Adrenal gland (tissue), 12 donors: ENCODE measurements around the gene JKAMP. TPM values are rescaled to one million over a fixed set of nuclear protein-coding genes. Genes with fewer than 3 reads are reported as not detected.

ENCODE experiments used
- DNase-seq, 7 donors: peaks; one replicate each; pipeline ENCODE4 v3.0.0-alpha.2; 2019 to 2020
- H3K27ac ChIP-seq, 5 donors: fragments of 200-600 bp; sonication (generic) in 4 of 5; 1 replicate in 3 of 5; 2 replicates in 2 of 5; pipeline versions ENCODE4 v1.5.1 to v1.8.0; 2016 to 2020; ENCODE audit warnings: mild to moderate bottlenecking in 1 of 5
- H3K27me3 ChIP-seq: fragments of 200-600 bp; 2 replicates; pipeline ENCODE4 v1.8.0; 2021
- H3K36me3 ChIP-seq, 2 donors: fragments of 200-600 bp; replicated peaks in 1 of 2; 1 replicate in 1 of 2; 2 replicates in 1 of 2; pipeline versions ENCODE4 v1.5.1 to v1.8.0; 2018 to 2022
- H3K4me1 ChIP-seq, 2 donors: fragments of 200-600 bp; replicated peaks in 1 of 2; 1 replicate in 1 of 2; 2 replicates in 1 of 2; pipeline versions ENCODE4 v1.5.1 to v1.8.0; 2018 to 2021
- H3K4me3 ChIP-seq, 4 donors: fragments of 200-600 bp; sonication (generic) in 3 of 4; one replicate each; pipeline ENCODE4 v1.5.1; 2016 to 2018
- H3K9me3 ChIP-seq, 3 donors: fragments of 200-600 bp; sonication (generic) in 1 of 3; replicated peaks in 1 of 3; 1 replicate in 2 of 3; 2 replicates in 1 of 3; pipeline versions ENCODE4 v1.5.1 to v1.8.0; 2016 to 2021
- POLR2A ChIP-seq, 2 donors: fragments of 450-650 bp; IDR thresholded peaks; one replicate each; pipeline ENCODE4 v1.6.1; 2017; ENCODE audit warnings: antibody characterized with exemption in 2 of 2, mild to moderate bottlenecking in 2 of 2, moderate library complexity in 1 of 2
- WGBS, 4 donors: extraction: QIAGEN DNeasy Blood & Tissue Kit in 2 of 4; methylation state at CpG; one replicate each; pipeline versions ENCODE4 v1.1.5 to v1.1.7; 2013 to 2017; 5-methylcytosine and 5-hydroxymethylcytosine counted together
- intact Hi-C, 2 donors: fragments of 100-400 bp; cut with DNase I; formaldehyde crosslinking; loops; one replicate each; pipeline versions ENCODE4 v1.14.1 to v1.15.0; 2022 to 2023
- polyA plus RNA-seq, 3 donors: library from polyadenylated mRNA; stranded (reverse); fragments of 200-250 nt in 2 of 3; fragments of 350-450 nt in 1 of 3; fragmentation: Illumina TruSeq in 1 of 3; extraction: RNeasy Lipid Tissue Mini Kit (QIAGEN cat#74804) in 1 of 3; gene quantifications; one replicate each; pipeline ENCODE4 v1.2.3, GENCODE V29; 2013 to 2014
- total RNA-seq, 9 donors: library from RNA; depleted of rRNA in 4 of 9; stranded (reverse); fragments of >200 nt in 4 of 9; fragments of 120-200 nt in 1 of 9; fragmentation: NEBNext Ultra II Directional in 1 of 9; extraction: Animal tissue kit (Norgen Biotek cat#: 25700) in 1 of 9; gene quantifications; one replicate each; pipeline versions ENCODE4 v1.1.0 to v1.2.4, GENCODE V29; 2013 to 2023
- TF ChIP-seq, protein P1 (sequence below), 6 experiments: fragments of 450-650 bp in 4 of 6; fragments of 200-600 bp in 2 of 6; sonication (generic) in 1 of 6; IDR thresholded peaks; 1 replicate in 5 of 6; 2 replicates in 1 of 6; pipeline versions ENCODE4 v1.5.1 to v1.8.0; 2016 to 2021; ENCODE audit warnings: antibody characterized with exemption in 6 of 6, mild to moderate bottlenecking in 2 of 6, moderate library complexity in 1 of 6
- donor health status: healthy with polysubstance abuse.
- donor health status: Bipolar disorder and iron deficiency.
- donor health status: DM: yes; HTN: yes; CAD: no.
- donor health status: DM: no; HTN: no; CAD: no.
- donor health status: DM: no; HTN: no; CAD: no.
- donor health status: DM: yes; HTN: yes; CAD: no.

JKAMP gene
- total and polyA plus RNA-seq, 12 donors: 17.7 to 116 (median 53.9) TPM

DNA sequence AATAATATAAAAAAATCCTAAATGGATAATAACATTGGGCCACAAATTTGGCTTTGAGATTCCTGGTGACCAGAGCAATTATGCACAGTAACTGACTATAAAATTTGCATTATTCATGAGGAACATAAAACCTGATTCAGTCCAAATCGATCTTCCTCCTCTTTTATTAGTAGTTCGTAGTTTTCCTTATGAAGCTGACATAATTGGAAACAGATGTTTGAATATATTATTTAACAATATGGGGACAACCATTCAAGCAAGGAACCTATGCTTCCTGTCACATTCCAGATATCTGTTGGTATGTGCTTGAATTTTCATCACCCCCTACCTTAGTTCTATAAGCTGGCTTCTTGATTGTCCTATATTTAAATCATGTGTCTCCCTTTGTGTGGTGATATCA is 57.4 kb downstream of the JKAMP start:
- Histone ChIP-seq H3K36me3 (no peaks in the 10 kb centered on the region), H3K4me1 (no peaks in the 10 kb centered on the region), H3K9me3 (no peaks in the 10 kb centered on the region), H3K27me3 (peaks cover 4% of the 10 kb centered on the region), H3K27ac (no peak overlapping the region), H3K4me3 (no peak overlapping the region)
- DNase-seq: no peak
- TF ChIP-seq, protein P1, sequence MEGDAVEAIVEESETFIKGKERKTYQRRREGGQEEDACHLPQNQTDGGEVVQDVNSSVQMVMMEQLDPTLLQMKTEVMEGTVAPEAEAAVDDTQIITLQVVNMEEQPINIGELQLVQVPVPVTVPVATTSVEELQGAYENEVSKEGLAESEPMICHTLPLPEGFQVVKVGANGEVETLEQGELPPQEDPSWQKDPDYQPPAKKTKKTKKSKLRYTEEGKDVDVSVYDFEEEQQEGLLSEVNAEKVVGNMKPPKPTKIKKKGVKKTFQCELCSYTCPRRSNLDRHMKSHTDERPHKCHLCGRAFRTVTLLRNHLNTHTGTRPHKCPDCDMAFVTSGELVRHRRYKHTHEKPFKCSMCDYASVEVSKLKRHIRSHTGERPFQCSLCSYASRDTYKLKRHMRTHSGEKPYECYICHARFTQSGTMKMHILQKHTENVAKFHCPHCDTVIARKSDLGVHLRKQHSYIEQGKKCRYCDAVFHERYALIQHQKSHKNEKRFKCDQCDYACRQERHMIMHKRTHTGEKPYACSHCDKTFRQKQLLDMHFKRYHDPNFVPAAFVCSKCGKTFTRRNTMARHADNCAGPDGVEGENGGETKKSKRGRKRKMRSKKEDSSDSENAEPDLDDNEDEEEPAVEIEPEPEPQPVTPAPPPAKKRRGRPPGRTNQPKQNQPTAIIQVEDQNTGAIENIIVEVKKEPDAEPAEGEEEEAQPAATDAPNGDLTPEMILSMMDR (IDR thresholded peaks at IDR 0.05): no peak
- no peak for TF ChIP-seq POLR2A (IDR thresholded peaks at IDR 0.05)
- WGBS, 4 donors: 62 to 77% (median 72%) methylated on average over 2 of the region's 2 CpGs
- intact Hi-C loops: no loop called here

DNA sequence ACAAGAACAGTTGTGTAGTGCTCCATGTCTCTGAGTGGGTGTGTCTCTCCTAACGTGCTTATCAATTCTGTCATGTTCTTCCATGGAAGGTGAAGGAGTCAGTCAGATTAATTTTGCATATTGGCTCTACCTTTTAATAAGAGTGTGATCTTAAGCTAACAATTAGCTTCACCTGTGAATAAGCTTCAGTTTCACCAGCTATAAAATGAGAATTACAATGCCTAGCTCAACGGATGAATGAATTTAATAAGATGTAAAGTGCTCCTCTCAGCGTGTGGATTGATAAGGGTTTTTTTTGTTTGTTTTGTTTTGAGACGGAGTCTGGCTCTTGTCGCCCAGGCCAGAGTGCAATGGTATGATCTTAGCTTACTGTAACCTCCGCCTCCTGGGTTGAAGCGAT is 59.6 kb downstream of the JKAMP start:
- Histone ChIP-seq H3K27ac (no peak overlapping the region), H3K4me1 (no peaks in the 10 kb centered on the region), H3K4me3 (no peak overlapping the region), H3K9me3 (no peaks in the 10 kb centered on the region), H3K27me3 (peaks cover 4% of the 10 kb centered on the region), H3K36me3 (no peaks in the 10 kb centered on the region)
- intact Hi-C loops: no loop called here
- TF ChIP-seq POLR2A (IDR thresholded peaks at IDR 0.05): no peak
- TF ChIP-seq, protein P1 (IDR thresholded peaks at IDR 0.05): no peak
- no peak for DNase-seq
- 48 to 72% (median 60%) methylated on average over 7 of the region's 7 CpGs for WGBS, 4 donors

DNA sequence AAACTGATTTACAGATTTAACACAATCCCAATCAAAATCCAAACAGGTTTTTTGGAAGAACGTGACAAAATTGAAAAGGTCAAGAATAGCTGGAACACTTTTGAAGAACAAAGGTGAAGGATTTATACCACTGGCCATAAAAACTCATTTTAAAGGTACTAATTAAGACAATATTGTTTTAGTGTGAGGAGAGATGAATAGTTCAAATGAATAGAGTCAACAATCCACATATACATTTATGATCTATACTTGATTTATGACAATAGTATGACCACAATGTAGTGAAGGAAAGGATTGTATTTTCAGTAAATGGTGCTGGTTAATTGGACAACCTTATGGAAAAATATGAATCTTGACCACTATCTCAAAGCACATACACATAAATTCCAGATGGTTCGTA is 63.0 kb downstream of the JKAMP start:
- no peak overlapping the region for H3K27ac ChIP-seq
- H3K4me3 ChIP-seq: no peak overlapping the region
- H3K9me3 ChIP-seq: no peaks in the 10 kb centered on the region
- TF ChIP-seq, protein P1 (IDR thresholded peaks at IDR 0.05): no peak
- no peak for TF ChIP-seq POLR2A (IDR thresholded peaks at IDR 0.05)
- WGBS, 4 donors: 58 to 66% (median 63%) methylated on average over 2 of the region's 2 CpGs
- no peaks in the 10 kb centered on the region for H3K36me3 ChIP-seq
- no peak for DNase-seq
- no peaks in the 10 kb centered on the region for H3K4me1 ChIP-seq
- peaks cover 4% of the 10 kb centered on the region for H3K27me3 ChIP-seq
- intact Hi-C loops: no loop called here

Other genes with a start within 250 kb of the JKAMP start
- gene GPR135, start 19.1 kb upstream of the JKAMP start, total RNA-seq: 1 to 10 TPM; 2.5 to 8.6 (median 5.5) TPM
- 1 to 10 TPM; 2.3 to 3.1 (median 2.5) TPM for gene GPR135, start 19.1 kb upstream of the JKAMP start, polyA plus RNA-seq
- 10 to 100 TPM in 8 of 9 donors, 1 to 10 TPM in 1; 7.1 to 59.2 (median 23.8) TPM for gene L3HYPDH, start 109 bp upstream of the JKAMP start, total RNA-seq
- gene L3HYPDH, start 109 bp upstream of the JKAMP start, polyA plus RNA-seq: 10 to 100 TPM; 15.8 to 59.1 (median 23.2) TPM
- gene CCDC175, start 92.3 kb downstream of the JKAMP start, total RNA-seq: under 1 TPM in 1 of 9 donors, not detected in 8; 0.49 TPM
- under 1 TPM in 1 of 3 donors, not detected in 2; 0.77 TPM for gene CCDC175, start 92.3 kb downstream of the JKAMP start, polyA plus RNA-seq